ENCODE measurements around the gene NDUFS1.

DNA sequence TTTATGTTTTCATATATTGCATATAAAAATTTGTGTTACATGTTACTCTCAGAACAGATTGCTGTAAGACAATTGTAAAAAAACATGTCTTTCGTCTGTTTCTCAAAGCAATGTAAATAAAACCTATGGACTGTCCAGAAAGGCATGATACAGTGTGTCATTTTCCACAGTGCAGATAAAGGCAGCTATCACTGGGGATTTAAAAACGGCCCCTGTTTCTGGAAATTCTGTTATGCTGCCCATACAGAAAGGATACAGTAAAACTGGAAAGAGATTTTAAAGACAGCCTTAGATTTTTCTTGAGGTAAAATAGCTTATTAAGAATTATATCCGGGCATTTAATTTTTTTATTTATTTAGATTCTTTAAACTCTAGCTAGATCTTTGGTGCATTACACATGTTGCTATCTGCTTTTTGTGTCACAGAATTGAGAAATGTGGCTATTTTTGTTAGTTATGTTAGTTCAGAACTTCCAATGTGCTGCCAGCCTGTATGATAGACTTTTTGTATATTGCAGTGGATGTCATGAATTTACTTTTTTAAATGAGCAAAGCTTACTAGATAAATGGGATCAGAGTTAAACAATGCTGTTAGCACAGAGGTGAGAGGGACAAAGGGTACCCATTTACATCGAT, 72.4 kb downstream of the NDUFS1 start:
- TF ChIP-seq TAF1 (IDR thresholded peaks at IDR 0.05; ENCODE audit: low read depth) (no peak), RAD21 (conservative IDR thresholded peaks at IDR 0.05) (no peak)
